Stimulated activated memory B cell treated with anti-CD40 and anti-IgM and Interleukin-4, amounts not matched to agents 10 μg/mL and 1 μg/mL and 100 μg/mL, for 72 hours (primary cell): ENCODE results near the gene SUFU.
A peak's percentile ranks its signal among the peaks of the same experiment; 100 is the strongest.

ENCODE experiments used
- ATAC-seq: fragments of 150-1000 bp; cut with Tn5 transposase; 2 replicates; pipeline ENCODE4 v1.10.0; 2021
- H3K27ac Mint-ChIP-seq: one replicate; pipeline ENCODE4 v1.8.0; 2022; ENCODE audit warnings: mild to moderate bottlenecking, mixed read lengths
- H3K27me3 Mint-ChIP-seq: one replicate; pipeline ENCODE4 v1.8.0; 2022; ENCODE audit warnings: mixed read lengths
- H3K36me3 Mint-ChIP-seq: one replicate; pipeline ENCODE4 v1.8.0; 2022; ENCODE audit warnings: mixed read lengths
- H3K4me1 Mint-ChIP-seq: one replicate; pipeline ENCODE4 v1.8.0; 2022; ENCODE audit warnings: mixed read lengths
- H3K4me3 Mint-ChIP-seq: one replicate; pipeline ENCODE4 v1.8.0; 2022; ENCODE audit warnings: mild to moderate bottlenecking, moderate library complexity, mixed read lengths
- H3K9me3 Mint-ChIP-seq: one replicate; pipeline ENCODE4 v1.8.0; 2022; ENCODE audit warnings: mixed read lengths

The SUFU gene

GRCh38 chr10:102601639-102602038, 97.9 kb downstream of the SUFU start:
- Mint-ChIP-seq H3K27ac (no peak overlapping the region), H3K36me3 (peaks cover 69% of the 10 kb centered on the region), H3K9me3 (no peaks in the 10 kb centered on the region), H3K4me1 (no peaks in the 10 kb centered on the region), H3K27me3 (no peaks in the 10 kb centered on the region), H3K4me3 (no peak overlapping the region)
- ATAC-seq = no peak

GRCh38 chr10:102602272-102603045, 98.7 kb downstream of the SUFU start:
- H3K36me3 Mint-ChIP-seq = peaks cover 68% of the 10 kb centered on the region
- H3K4me3 Mint-ChIP-seq = no peak overlapping the region
- no peak overlapping the region for H3K27ac Mint-ChIP-seq
- no peaks in the 10 kb centered on the region for H3K27me3 Mint-ChIP-seq
- H3K9me3 Mint-ChIP-seq = no peaks in the 10 kb centered on the region
- ATAC-seq = no peak
- H3K4me1 Mint-ChIP-seq = no peaks in the 10 kb centered on the region

- ATAC-seq = no peak
Observed at GRCh38 chr10:102603946-102604345, 100.2 kb downstream of the SUFU start.

GRCh38 chr10:102604439-102604841, 100.7 kb downstream of the SUFU start:
- no peaks in the 10 kb centered on the region for H3K9me3 Mint-ChIP-seq
- ATAC-seq = no peak
- H3K27me3 Mint-ChIP-seq = no peaks in the 10 kb centered on the region
- peaks cover 9% of the 10 kb centered on the region for H3K4me1 Mint-ChIP-seq
- H3K27ac Mint-ChIP-seq = no peak overlapping the region
- no peak overlapping the region for H3K4me3 Mint-ChIP-seq
- peaks cover 51% of the 10 kb centered on the region for H3K36me3 Mint-ChIP-seq

More at GRCh38 chr10:102603946-102604345, 100.2 kb downstream of the SUFU start:
- Mint-ChIP-seq H3K36me3 (peaks cover 56% of the 10 kb centered on the region), H3K4me3 (no peak overlapping the region), H3K27me3 (no peaks in the 10 kb centered on the region), H3K27ac (no peak overlapping the region), H3K9me3 (no peaks in the 10 kb centered on the region), H3K4me1 (peaks cover 9% of the 10 kb centered on the region)

- Mint-ChIP-seq H3K27ac (no peak overlapping the region), H3K4me3 (no peak overlapping the region), H3K27me3 (no peaks in the 10 kb centered on the region), H3K36me3 (peaks cover 39% of the 10 kb centered on the region), H3K9me3 (no peaks in the 10 kb centered on the region), H3K4me1 (peaks cover 9% of the 10 kb centered on the region)
- ATAC-seq = no peak
Observed at GRCh38 chr10:102605712-102606111, 101.9 kb downstream of the SUFU start.

GRCh38 chr10:102608487-102608886, 104.7 kb downstream of the SUFU start:
- Mint-ChIP-seq H3K36me3 (peaks cover 17% of the 10 kb centered on the region), H3K27ac (peak overlapping the region; percentile 51), H3K4me3 (no peak overlapping the region), H3K27me3 (no peaks in the 10 kb centered on the region), H3K9me3 (no peaks in the 10 kb centered on the region), H3K4me1 (peaks cover 9% of the 10 kb centered on the region)
- ATAC-seq = peak; percentile 56

- Mint-ChIP-seq H3K4me1 (peaks cover 9% of the 10 kb centered on the region), H3K27ac (no peak overlapping the region), H3K36me3 (peaks cover 6% of the 10 kb centered on the region), H3K4me3 (no peak overlapping the region), H3K27me3 (no peaks in the 10 kb centered on the region), H3K9me3 (no peaks in the 10 kb centered on the region)
- ATAC-seq = no peak
Observed at GRCh38 chr10:102610441-102610887, 106.7 kb downstream of the SUFU start.

GRCh38 chr10:102611514-102612087, 107.8 kb downstream of the SUFU start:
- Mint-ChIP-seq H3K27ac (no peak overlapping the region), H3K9me3 (no peaks in the 10 kb centered on the region), H3K4me3 (no peak overlapping the region), H3K36me3 (peaks cover 3% of the 10 kb centered on the region), H3K27me3 (no peaks in the 10 kb centered on the region), H3K4me1 (peaks cover 9% of the 10 kb centered on the region)
- no peak for ATAC-seq

GRCh38 chr10:102612964-102613275, 109.1 kb downstream of the SUFU start:
- H3K36me3 Mint-ChIP-seq = peaks cover 14% of the 10 kb centered on the region
- no peak overlapping the region for H3K4me3 Mint-ChIP-seq
- no peak for ATAC-seq
- no peaks in the 10 kb centered on the region for H3K27me3 Mint-ChIP-seq
- H3K27ac Mint-ChIP-seq = no peak overlapping the region
- peaks cover 5% of the 10 kb centered on the region for H3K4me1 Mint-ChIP-seq
- no peaks in the 10 kb centered on the region for H3K9me3 Mint-ChIP-seq

GRCh38 chr10:102613286-102613685, 109.5 kb downstream of the SUFU start:
- peaks cover 18% of the 10 kb centered on the region for H3K36me3 Mint-ChIP-seq
- no peaks in the 10 kb centered on the region for H3K9me3 Mint-ChIP-seq
- peaks cover 2% of the 10 kb centered on the region for H3K4me1 Mint-ChIP-seq
- H3K27me3 Mint-ChIP-seq = no peaks in the 10 kb centered on the region
- no peak for ATAC-seq
- no peak overlapping the region for H3K4me3 Mint-ChIP-seq
- no peak overlapping the region for H3K27ac Mint-ChIP-seq

GRCh38 chr10:102613785-102614184, 110.0 kb downstream of the SUFU start:
- no peak overlapping the region for H3K4me3 Mint-ChIP-seq
- no peak overlapping the region for H3K27ac Mint-ChIP-seq
- no peaks in the 10 kb centered on the region for H3K27me3 Mint-ChIP-seq
- peaks cover 22% of the 10 kb centered on the region for H3K36me3 Mint-ChIP-seq
- no peaks in the 10 kb centered on the region for H3K9me3 Mint-ChIP-seq
- no peaks in the 10 kb centered on the region for H3K4me1 Mint-ChIP-seq
- no peak for ATAC-seq

- H3K27ac Mint-ChIP-seq = no peak overlapping the region
- H3K27me3 Mint-ChIP-seq = no peaks in the 10 kb centered on the region
- no peaks in the 10 kb centered on the region for H3K4me1 Mint-ChIP-seq
- peaks cover 34% of the 10 kb centered on the region for H3K36me3 Mint-ChIP-seq
- no peak overlapping the region for H3K4me3 Mint-ChIP-seq
- ATAC-seq = no peak
- H3K9me3 Mint-ChIP-seq = no peaks in the 10 kb centered on the region
Observed at GRCh38 chr10:102614888-102615287, 111.1 kb downstream of the SUFU start.

- Mint-ChIP-seq H3K36me3 (peaks cover 36% of the 10 kb centered on the region), H3K9me3 (no peaks in the 10 kb centered on the region), H3K27me3 (no peaks in the 10 kb centered on the region), H3K27ac (no peak overlapping the region), H3K4me1 (no peaks in the 10 kb centered on the region), H3K4me3 (no peak overlapping the region)
- ATAC-seq = no peak
Observed at GRCh38 chr10:102615361-102615760, 111.6 kb downstream of the SUFU start.

- ATAC-seq = peak; percentile 88
- Mint-ChIP-seq H3K27ac (peak overlapping the region; percentile 64), H3K9me3 (no peaks in the 10 kb centered on the region), H3K4me1 (no peaks in the 10 kb centered on the region), H3K4me3 (no peak overlapping the region), H3K27me3 (no peaks in the 10 kb centered on the region), H3K36me3 (peaks cover 36% of the 10 kb centered on the region)
Observed at GRCh38 chr10:102616066-102616770, 112.4 kb downstream of the SUFU start.

- Mint-ChIP-seq H3K9me3 (no peaks in the 10 kb centered on the region), H3K36me3 (peaks cover 36% of the 10 kb centered on the region), H3K4me1 (no peaks in the 10 kb centered on the region), H3K27me3 (no peaks in the 10 kb centered on the region), H3K27ac (peak overlapping the region; percentile 64), H3K4me3 (no peak overlapping the region)
- ATAC-seq = no peak
Observed at GRCh38 chr10:102617041-102617440, 113.3 kb downstream of the SUFU start.

GRCh38 chr10:102617816-102618215, 114.0 kb downstream of the SUFU start:
- no peaks in the 10 kb centered on the region for H3K4me1 Mint-ChIP-seq
- H3K27me3 Mint-ChIP-seq = no peaks in the 10 kb centered on the region
- no peak for ATAC-seq
- H3K4me3 Mint-ChIP-seq = no peak overlapping the region
- no peaks in the 10 kb centered on the region for H3K9me3 Mint-ChIP-seq
- no peak overlapping the region for H3K27ac Mint-ChIP-seq
- peaks cover 36% of the 10 kb centered on the region for H3K36me3 Mint-ChIP-seq
